Omental fat pad (tissue), 4 donors: Measurements from ENCODE around the gene DNAI4. TPM values are rescaled to one million over a fixed set of nuclear protein-coding genes. Genes with fewer than 3 reads are reported as not detected.
"Not testable (repeated sequence)": the region's sequence is repeated elsewhere in the genome, so short reads cannot be mapped to it uniquely, and the experiment has no call there.

ENCODE experiments used
- ATAC-seq: fragments of 150-250 bp; one replicate; pipeline ENCODE4 v1.9.1; 2016; ENCODE audit warnings: mild to moderate bottlenecking, moderate library complexity; ENCODE audit not compliant: low FRiP score
- DNase-seq: peaks from one replicate; pipeline ENCODE4 v3.0.0-alpha.2; 2019; ENCODE audit warnings: low spot score
- total RNA-seq, 4 donors: library from RNA; depleted of rRNA; stranded (reverse); fragments of >200 nt; gene quantifications; one replicate each; pipeline ENCODE4 v1.1.0, GENCODE V29; 2016
- TF ChIP-seq, protein P1 (sequence below), 3 donors: fragments of 450-650 bp; IDR thresholded peaks; one replicate each; pipeline ENCODE4 v1.5.1; 2016 to 2017; ENCODE audit warnings: antibody characterized with exemption in 3 of 3, mild to moderate bottlenecking in 3 of 3, moderate library complexity in 2 of 3

DNAI4 gene
- total RNA-seq, 4 donors from 2014 or later, result 2.8 to 8.8 (median 4.7) TPM

DNA sequence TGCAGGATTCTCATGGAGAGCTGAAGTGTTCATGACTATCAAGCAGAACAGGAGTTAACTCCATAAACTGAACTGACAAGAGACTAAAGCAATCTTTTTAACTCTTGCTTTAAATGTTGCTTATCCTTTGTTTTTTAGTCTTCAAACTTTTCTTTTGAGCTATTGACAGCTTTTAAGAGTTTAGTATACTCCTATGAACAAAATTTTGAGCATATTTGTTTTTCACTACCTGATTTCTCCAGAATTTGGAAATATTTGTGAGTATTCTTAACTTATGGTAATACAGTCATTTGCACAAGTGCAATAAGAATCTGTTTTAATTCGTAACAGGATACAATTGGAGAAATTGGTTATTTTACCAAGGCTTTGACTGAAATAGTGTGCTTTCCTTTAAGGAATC, 7.2 kb downstream of the DNAI4 start:
- DNase-seq, result no peak
- TF ChIP-seq, protein P1, sequence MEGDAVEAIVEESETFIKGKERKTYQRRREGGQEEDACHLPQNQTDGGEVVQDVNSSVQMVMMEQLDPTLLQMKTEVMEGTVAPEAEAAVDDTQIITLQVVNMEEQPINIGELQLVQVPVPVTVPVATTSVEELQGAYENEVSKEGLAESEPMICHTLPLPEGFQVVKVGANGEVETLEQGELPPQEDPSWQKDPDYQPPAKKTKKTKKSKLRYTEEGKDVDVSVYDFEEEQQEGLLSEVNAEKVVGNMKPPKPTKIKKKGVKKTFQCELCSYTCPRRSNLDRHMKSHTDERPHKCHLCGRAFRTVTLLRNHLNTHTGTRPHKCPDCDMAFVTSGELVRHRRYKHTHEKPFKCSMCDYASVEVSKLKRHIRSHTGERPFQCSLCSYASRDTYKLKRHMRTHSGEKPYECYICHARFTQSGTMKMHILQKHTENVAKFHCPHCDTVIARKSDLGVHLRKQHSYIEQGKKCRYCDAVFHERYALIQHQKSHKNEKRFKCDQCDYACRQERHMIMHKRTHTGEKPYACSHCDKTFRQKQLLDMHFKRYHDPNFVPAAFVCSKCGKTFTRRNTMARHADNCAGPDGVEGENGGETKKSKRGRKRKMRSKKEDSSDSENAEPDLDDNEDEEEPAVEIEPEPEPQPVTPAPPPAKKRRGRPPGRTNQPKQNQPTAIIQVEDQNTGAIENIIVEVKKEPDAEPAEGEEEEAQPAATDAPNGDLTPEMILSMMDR (IDR thresholded peaks at IDR 0.05), result no peak
- no peak for ATAC-seq

GRCh38 chr1:66916320-66916719, 8.3 kb downstream of the DNAI4 start:
- TF ChIP-seq, protein P1 (IDR thresholded peaks at IDR 0.05), result no peak
- ATAC-seq (no peak), DNase-seq (no peak)

DNA sequence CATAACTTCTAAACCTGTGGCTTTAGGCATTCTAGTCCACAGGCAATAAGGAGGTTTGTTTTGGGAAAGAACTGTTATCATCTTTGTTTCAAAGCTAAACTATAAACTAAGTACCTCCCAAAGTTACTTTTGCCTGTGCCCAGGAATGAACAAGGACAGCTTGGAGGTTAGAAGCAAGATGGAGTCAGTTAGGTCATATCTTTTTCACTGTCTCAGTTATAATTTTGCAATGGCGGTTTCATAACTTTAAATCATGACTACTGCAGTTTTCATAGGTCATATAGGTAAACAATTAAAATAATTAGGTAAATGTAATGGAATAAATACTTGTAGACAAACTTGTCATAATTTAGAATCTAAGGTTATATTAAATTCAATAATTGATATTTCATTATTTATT, 9.5 kb downstream of the DNAI4 start:
- DNase-seq, ATAC-seq: not testable (repeated sequence)

DNA sequence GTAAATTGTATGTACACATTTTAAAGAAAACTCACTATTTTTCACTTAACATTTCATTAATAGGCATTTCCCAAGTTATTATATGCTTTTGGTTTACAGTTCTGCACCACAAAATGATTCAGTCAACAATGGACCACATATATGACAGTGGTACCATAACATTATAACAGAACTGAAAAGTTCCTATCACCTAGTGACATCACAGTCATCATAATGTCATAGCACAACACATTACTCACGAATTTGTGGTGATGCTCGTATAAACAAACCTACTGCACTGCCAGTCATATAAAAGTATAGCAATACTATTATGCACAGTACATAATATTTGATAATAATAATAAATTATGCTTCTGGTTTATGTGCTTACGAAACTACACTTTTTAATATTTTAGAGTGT, 30.9 kb downstream of the DNAI4 start:
- DNase-seq (no peak), ATAC-seq (no peak)
- TF ChIP-seq, protein P1 (IDR thresholded peaks at IDR 0.05), result no peak

DNA sequence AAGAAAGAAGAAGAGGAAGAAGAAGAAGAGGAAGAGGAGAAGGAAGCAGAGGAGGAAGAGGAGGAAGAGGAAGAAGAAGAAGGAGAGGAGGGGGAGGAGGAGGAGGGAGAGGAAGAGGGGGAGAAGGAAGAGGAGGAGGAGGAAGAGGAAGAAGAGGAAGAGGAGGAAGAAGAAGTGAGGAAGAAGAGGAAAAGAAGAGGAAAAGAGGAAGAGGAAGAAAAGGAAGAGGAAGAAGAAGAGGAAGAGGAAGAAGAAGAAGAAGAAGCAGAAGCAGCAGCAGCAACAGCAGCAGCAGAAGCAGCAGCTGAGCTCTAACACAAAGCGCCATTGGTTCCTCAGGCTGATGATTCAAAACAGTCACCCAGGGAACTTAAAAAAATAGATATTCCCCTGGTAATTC, 34.0 kb downstream of the DNAI4 start:
- no peak for DNase-seq
- ATAC-seq, result no peak
- TF ChIP-seq, protein P1 (IDR thresholded peaks at IDR 0.05), result no peak

- ATAC-seq (no peak), DNase-seq (no peak)
- TF ChIP-seq, protein P1 (IDR thresholded peaks at IDR 0.05), result no peak
Observed at GRCh38 chr1:66889030-66889429, 35.6 kb downstream of the DNAI4 start.

- no peak for DNase-seq
- no peak for ATAC-seq
- TF ChIP-seq, protein P1 (IDR thresholded peaks at IDR 0.05), result no peak
Observed at GRCh38 chr1:66876664-66877063, 48.0 kb downstream of the DNAI4 start.

DNA sequence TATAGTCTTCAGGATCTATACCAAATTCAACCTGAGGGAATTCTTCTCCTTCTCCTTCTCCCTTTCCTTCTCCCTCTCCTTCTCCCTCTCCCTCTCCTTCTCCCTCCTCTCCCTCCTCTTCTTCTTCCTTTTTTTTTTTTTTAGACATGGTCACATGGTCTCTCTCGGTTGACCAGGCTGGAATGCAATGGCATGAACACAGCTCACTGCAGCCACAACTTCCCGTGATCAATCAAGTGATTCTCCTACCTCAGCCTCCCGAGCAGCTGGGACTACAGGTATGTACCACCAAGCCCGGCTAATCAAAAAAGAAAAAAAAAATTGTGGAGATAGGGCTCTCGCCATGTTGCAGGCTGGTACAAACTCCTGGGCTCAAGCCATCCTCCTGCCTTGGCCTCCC, 51.5 kb downstream of the DNAI4 start:
- no peak for DNase-seq
- ATAC-seq, result no peak
- TF ChIP-seq, protein P1 (IDR thresholded peaks at IDR 0.05), result no peak

DNA sequence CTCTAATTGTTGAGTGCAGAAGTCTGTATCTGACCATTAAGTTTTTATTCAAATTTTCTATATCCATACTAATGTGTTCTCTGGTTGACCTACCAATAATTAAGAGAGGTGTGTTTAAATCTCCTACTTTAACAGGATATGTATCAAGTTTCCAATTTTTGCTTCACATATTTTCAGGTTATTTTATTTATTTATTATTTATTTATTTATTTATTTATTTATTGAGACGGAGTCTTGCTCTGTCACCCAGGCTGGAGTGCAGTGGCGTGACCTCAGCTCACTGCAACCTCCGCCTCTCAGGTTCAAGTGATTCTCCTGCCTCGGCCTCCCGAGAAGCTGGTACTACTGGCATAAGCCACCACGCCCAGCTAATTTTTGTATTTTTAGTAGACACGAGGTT, 52.6 kb downstream of the DNAI4 start:
- not testable (repeated sequence) for DNase-seq, ATAC-seq
